Loucy (cell line): ENCODE measurements around the gene GOLGA6L2.

Experiments used
- H2AFZ ChIP-seq: fragments of 200-600 bp; sonication (generic); 2 replicates; pipeline ENCODE4 v1.6.0; 2016; ENCODE audit warnings: antibody characterized with exemption, mild to moderate bottlenecking, low read length, moderate library complexity
- H3F3A ChIP-seq: fragments of 200-600 bp; 2 replicates; pipeline ENCODE4 v1.6.0; 2016; ENCODE audit warnings: antibody characterized with exemption, low read depth, mild to moderate bottlenecking
- H3K27me3 ChIP-seq: fragments of 200-600 bp; sonication (generic); 2 replicates; pipeline ENCODE4 v1.6.1; 2014; ENCODE audit warnings: low read length, mild to moderate bottlenecking; ENCODE audit not compliant: insufficient read depth, poor library complexity, severe bottlenecking
- H3K36me3 ChIP-seq: fragments of 200-600 bp; sonication (generic); 2 replicates; pipeline ENCODE4 v1.6.1; 2016; ENCODE audit warnings: low read length; ENCODE audit not compliant: insufficient read depth
- H3K4me1 ChIP-seq: fragments of 200-600 bp; sonication (generic); 2 replicates; pipeline ENCODE4 v1.5.1; 2014; ENCODE audit warnings: low read length, mild to moderate bottlenecking; ENCODE audit not compliant: insufficient read depth, poor library complexity, severe bottlenecking
- H3K4me2 ChIP-seq: fragments of 200-600 bp; sonication (generic); 2 replicates; pipeline ENCODE4 v1.6.0; 2014; ENCODE audit warnings: antibody characterized with exemption, low read length, low read depth, mild to moderate bottlenecking; ENCODE audit not compliant: poor library complexity, severe bottlenecking
- H3K4me3 ChIP-seq: fragments of 200-600 bp; sonication (generic); 2 replicates; pipeline ENCODE4 v1.5.1; 2014; ENCODE audit warnings: low read length, mild to moderate bottlenecking, mixed read lengths; ENCODE audit not compliant: poor library complexity, severe bottlenecking
- H3K79me2 ChIP-seq: fragments of 200-600 bp; sonication (generic); 2 replicates; pipeline ENCODE4 v1.6.1; 2014; ENCODE audit warnings: low read length; ENCODE audit not compliant: insufficient read depth
- H3K9ac ChIP-seq: fragments of 200-600 bp; sonication (generic); 2 replicates; pipeline ENCODE4 v1.6.0; 2014; ENCODE audit warnings: mild to moderate bottlenecking, low read depth, low read length, moderate library complexity; ENCODE audit not compliant: poor library complexity, severe bottlenecking
- H3K9me2 ChIP-seq: fragments of 200-600 bp; sonication (generic); replicated peaks from 2 replicates; pipeline ENCODE4 v1.6.1; 2016; ENCODE audit warnings: low read depth, low read length, mixed read lengths
- H3K9me3 ChIP-seq: fragments of 200-600 bp; sonication (generic); 2 replicates; pipeline ENCODE4 v1.6.1; 2014; ENCODE audit warnings: mild to moderate bottlenecking, antibody characterized with exemption, low read length, low read depth; ENCODE audit not compliant: insufficient read depth
- H4K20me1 ChIP-seq: fragments of 200-600 bp; sonication (generic); 2 replicates; pipeline ENCODE4 v1.6.0; 2014; ENCODE audit warnings: antibody characterized with exemption, low read length, mild to moderate bottlenecking; ENCODE audit not compliant: insufficient read depth, poor library complexity, severe bottlenecking
- CTCF ChIP-seq: fragments of 200-600 bp; sonication (generic); conservative IDR thresholded peaks from 2 replicates; pipeline ENCODE4 v1.5.1; 2014; ENCODE audit warnings: mild to moderate bottlenecking, antibody characterized with exemption, low read length
- EZH2phosphoT487 ChIP-seq: fragments of 200-600 bp; IDR thresholded peaks from 2 replicates; pipeline ENCODE4 v1.6.1; 2018; ENCODE audit warnings: antibody characterized with exemption, mild to moderate bottlenecking, moderate library complexity, borderline replicate concordance

Gene GOLGA6L2

GRCh38 chr15:23482764-23483489, 35.9 kb upstream of the GOLGA6L2 start:
- no peak overlapping the region for H3K4me3 ChIP-seq
- no peaks in the 10 kb centered on the region for H3K27me3 ChIP-seq
- no peaks in the 10 kb centered on the region for H3K9me3 ChIP-seq
- no peak overlapping the region for H3K4me2 ChIP-seq
- no peak overlapping the region for H3K9ac ChIP-seq
- no peaks in the 10 kb centered on the region for H3K36me3 ChIP-seq
- no peak overlapping the region for H2AFZ ChIP-seq
- TF ChIP-seq CTCF (no peak), EZH2phosphoT487 (no peak)
- H4K20me1 ChIP-seq, result no peaks in the 10 kb centered on the region
- no peaks in the 10 kb centered on the region for H3K79me2 ChIP-seq
- H3K4me1 ChIP-seq, result peaks cover 5% of the 10 kb centered on the region
- H3F3A ChIP-seq, result no peaks in the 10 kb centered on the region
- H3K9me2 ChIP-seq, result no peaks in the 10 kb centered on the region

GRCh38 chr15:23482228-23482627, 35.2 kb upstream of the GOLGA6L2 start:
- no peaks in the 10 kb centered on the region for H3K36me3 ChIP-seq
- no peak overlapping the region for H3K4me3 ChIP-seq
- TF ChIP-seq EZH2phosphoT487 (no peak), CTCF (no peak)
- H3F3A ChIP-seq, result no peaks in the 10 kb centered on the region
- peaks cover 5% of the 10 kb centered on the region for H3K4me1 ChIP-seq
- H3K79me2 ChIP-seq, result no peaks in the 10 kb centered on the region
- no peaks in the 10 kb centered on the region for H4K20me1 ChIP-seq
- no peaks in the 10 kb centered on the region for H3K9me3 ChIP-seq
- no peaks in the 10 kb centered on the region for H3K9me2 ChIP-seq
- H3K27me3 ChIP-seq, result no peaks in the 10 kb centered on the region
- no peak overlapping the region for H2AFZ ChIP-seq
- no peak overlapping the region for H3K4me2 ChIP-seq
- H3K9ac ChIP-seq, result no peak overlapping the region

- no peaks in the 10 kb centered on the region for H3K9me3 ChIP-seq
- peaks cover 5% of the 10 kb centered on the region for H3K4me1 ChIP-seq
- H3K79me2 ChIP-seq, result no peaks in the 10 kb centered on the region
- no peaks in the 10 kb centered on the region for H3K36me3 ChIP-seq
- TF ChIP-seq CTCF (no peak), EZH2phosphoT487 (no peak)
- no peaks in the 10 kb centered on the region for H3F3A ChIP-seq
- no peak overlapping the region for H2AFZ ChIP-seq
- no peaks in the 10 kb centered on the region for H3K27me3 ChIP-seq
- H3K9me2 ChIP-seq, result no peaks in the 10 kb centered on the region
- H3K4me3 ChIP-seq, result no peak overlapping the region
- no peaks in the 10 kb centered on the region for H4K20me1 ChIP-seq
- H3K4me2 ChIP-seq, result no peak overlapping the region
- no peak overlapping the region for H3K9ac ChIP-seq
Observed at GRCh38 chr15:23477920-23478319, 30.9 kb upstream of the GOLGA6L2 start.
